H9 (cell line): Measurements from ENCODE around the gene GBP7. TPM values are rescaled to one million over a fixed set of nuclear protein-coding genes. Genes with fewer than 3 reads are reported as not detected.

ENCODE experiments used
- DNase-seq: peaks from one replicate; pipeline ENCODE4 v3.0.0-alpha.2; 2017
- H2AFZ ChIP-seq: one replicate; pipeline ENCODE4 v1.6.1; 2013; ENCODE audit warnings: mild to moderate bottlenecking, low read length, control low read depth, moderate library complexity
- H2AK5ac ChIP-seq: 2 replicates; pipeline ENCODE4 v1.6.1; 2013; ENCODE audit warnings: low read length, control low read depth, mixed read lengths; ENCODE audit not compliant: insufficient read length
- H2BK120ac ChIP-seq: one replicate; pipeline ENCODE4 v1.6.1; 2013; ENCODE audit warnings: low read depth, mild to moderate bottlenecking, low read length, control low read depth, inconsistent platforms; ENCODE audit not compliant: poor library complexity, severe bottlenecking
- H2BK12ac ChIP-seq: 2 replicates; pipeline ENCODE4 v1.6.1; 2013; ENCODE audit warnings: low read length, control low read depth, mixed read lengths, low read depth; ENCODE audit not compliant: insufficient read length
- H2BK15ac ChIP-seq: 2 replicates; pipeline ENCODE4 v1.6.1; 2013; ENCODE audit warnings: low read depth, low read length, control low read depth
- H2BK20ac ChIP-seq: one replicate; pipeline ENCODE4 v1.6.1; 2013; ENCODE audit warnings: low read depth, mild to moderate bottlenecking, low read length, control low read depth, inconsistent platforms; ENCODE audit not compliant: poor library complexity, severe bottlenecking
- H2BK5ac ChIP-seq: 2 replicates; pipeline ENCODE4 v1.6.1; 2013; ENCODE audit warnings: low read length, control low read depth, mixed read lengths; ENCODE audit not compliant: insufficient read length
- H3K14ac ChIP-seq: 2 replicates; pipeline ENCODE4 v1.6.1; 2013; ENCODE audit warnings: low read length, control low read depth; ENCODE audit not compliant: insufficient read depth
- H3K18ac ChIP-seq: 2 replicates; pipeline ENCODE4 v1.6.1; 2013; ENCODE audit warnings: low read depth, mild to moderate bottlenecking, mixed read lengths, low read length, control low read depth; ENCODE audit not compliant: insufficient read length
- H3K23ac ChIP-seq: 2 replicates; pipeline ENCODE4 v1.6.1; 2013; ENCODE audit warnings: low read length, control low read depth, mixed read lengths, low read depth; ENCODE audit not compliant: insufficient read length
- H3K23me2 ChIP-seq: 2 replicates; pipeline ENCODE4 v1.6.1; 2013; ENCODE audit warnings: low read depth, mild to moderate bottlenecking, mixed read lengths, low read length, control low read depth; ENCODE audit not compliant: insufficient read length, poor library complexity, severe bottlenecking
- H3K27ac ChIP-seq: 2 replicates; pipeline ENCODE4 v1.5.1; 2013; ENCODE audit warnings: low read length, control low read depth, mixed read lengths, low read depth; ENCODE audit not compliant: insufficient read length
- H3K27me3 ChIP-seq: 2 replicates; pipeline ENCODE4 v1.6.1; 2013; ENCODE audit warnings: low read length, control low read depth, inconsistent platforms; ENCODE audit not compliant: insufficient read depth
- H3K4ac ChIP-seq: 2 replicates; pipeline ENCODE4 v1.6.1; 2013; ENCODE audit warnings: low read depth, mild to moderate bottlenecking, control low read depth, inconsistent platforms, low read length, moderate library complexity
- H3K4me1 ChIP-seq: 2 replicates; pipeline ENCODE4 v1.6.1; 2013; ENCODE audit warnings: low read length, control low read depth, inconsistent platforms; ENCODE audit not compliant: insufficient read depth
- H3K4me2 ChIP-seq: 2 replicates; pipeline ENCODE4 v1.6.1; 2013; ENCODE audit warnings: low read length, control low read depth, mixed read lengths; ENCODE audit not compliant: insufficient read length, insufficient read depth
- H3K56ac ChIP-seq: 2 replicates; pipeline ENCODE4 v1.6.1; 2013; ENCODE audit warnings: low read depth, mild to moderate bottlenecking, mixed read lengths, low read length, control low read depth; ENCODE audit not compliant: insufficient read length
- H3K79me1 ChIP-seq: 2 replicates; pipeline ENCODE4 v1.6.1; 2013; ENCODE audit warnings: low read depth, mild to moderate bottlenecking, moderate library complexity, low read length, control low read depth, inconsistent platforms; ENCODE audit not compliant: insufficient read depth, poor library complexity, severe bottlenecking
- H3K79me2 ChIP-seq: 2 replicates; pipeline ENCODE4 v1.6.1; 2013; ENCODE audit warnings: low read length, control low read depth, inconsistent platforms; ENCODE audit not compliant: insufficient read depth
- H3K9ac ChIP-seq: 2 replicates; pipeline ENCODE4 v1.6.1; 2013; ENCODE audit warnings: low read length, control low read depth, mixed read lengths; ENCODE audit not compliant: insufficient read length; ENCODE audit errors: extremely low read depth
- H3K9me3 ChIP-seq: one replicate; pipeline ENCODE4 v1.6.1; 2013; ENCODE audit warnings: low read depth, low read length, inconsistent platforms; ENCODE audit not compliant: control insufficient read depth
- H3T11ph ChIP-seq: one replicate; pipeline ENCODE4 v1.6.1; 2013; ENCODE audit warnings: mild to moderate bottlenecking, low read length, control low read depth, inconsistent platforms
- H4K20me1 ChIP-seq: one replicate; pipeline ENCODE4 v1.6.1; 2013; ENCODE audit not compliant: control insufficient read depth, insufficient read length, insufficient read depth
- H4K5ac ChIP-seq: 2 replicates; pipeline ENCODE4 v1.6.1; 2013; ENCODE audit warnings: low read depth, mild to moderate bottlenecking, mixed read lengths, low read length, control low read depth; ENCODE audit not compliant: insufficient read length
- H4K8ac ChIP-seq: replicated peaks from 2 replicates; pipeline ENCODE4 v1.6.1; 2013; ENCODE audit warnings: low read length, control low read depth, mixed read lengths, low read depth; ENCODE audit not compliant: insufficient read length
- H4K91ac ChIP-seq: 2 replicates; pipeline ENCODE4 v1.6.1; 2013; ENCODE audit warnings: low read depth, mild to moderate bottlenecking, moderate library complexity, mixed read lengths, low read length, control low read depth; ENCODE audit not compliant: insufficient read length
- H3K27ac Mint-ChIP-seq, 3 experiments: 2 replicates in 2 of 3; 3 replicates in 1 of 3; pipeline ENCODE4 v1.8.0; 2020 to 2021; ENCODE audit warnings: mixed read lengths in 3 of 3, mild to moderate bottlenecking in 1 of 3, moderate library complexity in 1 of 3
- H3K27me3 Mint-ChIP-seq: 2 replicates; pipeline ENCODE4 v1.8.0; 2021; ENCODE audit warnings: low read depth, mild to moderate bottlenecking, moderate library complexity, mixed read lengths
- H3K36me3 Mint-ChIP-seq, 3 experiments: 2 replicates in 2 of 3; 3 replicates in 1 of 3; pipeline ENCODE4 v1.8.0; 2020 to 2021; ENCODE audit warnings: low read depth in 3 of 3, mixed read lengths in 3 of 3; ENCODE audit not compliant: insufficient read depth in 1 of 3
- H3K4me1 Mint-ChIP-seq, 2 experiments: 2 replicates each; pipeline ENCODE4 v1.8.0; 2020; ENCODE audit warnings: mixed read lengths in 2 of 2
- H3K4me3 Mint-ChIP-seq, 2 experiments: 2 replicates in 1 of 2; 3 replicates in 1 of 2; pipeline ENCODE4 v1.8.0; 2020 to 2021; ENCODE audit warnings: mild to moderate bottlenecking in 2 of 2, mixed read lengths in 2 of 2, moderate library complexity in 1 of 2
- H3K9me3 Mint-ChIP-seq, 2 experiments: 2 replicates in 1 of 2; 3 replicates in 1 of 2; pipeline ENCODE4 v1.8.0; 2020; ENCODE audit warnings: mild to moderate bottlenecking in 2 of 2, mixed read lengths in 2 of 2, moderate library complexity in 1 of 2
- CTCF ChIP-seq: fragments of 200-600 bp; sonication (generic); conservative IDR thresholded peaks from 3 replicates; pipeline ENCODE4 v1.8.0; 2021; ENCODE audit warnings: antibody characterized with exemption, mild to moderate bottlenecking
- WGBS: extraction: QIAGEN DNeasy Blood & Tissue Kit; methylation state at CpG from one replicate; pipeline ENCODE4 v1.1.7; 2013; ENCODE audit warnings: missing lambda C conversion rate, low lambda C conversion rate, mixed read lengths; ENCODE audit not compliant: insufficient read length; ENCODE audit errors: extremely low coverage; 5-methylcytosine and 5-hydroxymethylcytosine counted together
- total RNA-seq: library from RNA; stranded (reverse); gene quantifications from 2 replicates; pipeline ENCODE4 v1.2.1, GENCODE V29; 2021

The GBP7 gene
- total RNA-seq, 1 experiment from 2014 or later: not detected

GRCh38 chr1:89104147-89104546 lies 71.7 kb downstream of the GBP7 start:
- no peak for DNase-seq

More at GRCh38 chr1:89104147-89104546, 71.7 kb downstream of the GBP7 start:
- Mint-ChIP-seq H3K27ac (no peak overlapping the region), H3K27me3 (no peaks in the 10 kb centered on the region), H3K9me3 (peaks cover 0 to 2% of the 10 kb centered on the region in 2 experiments; a peak in 3 of 5 replicates), H3K4me3 (no peak overlapping the region), H3K4me1 (peaks cover 9 to 13% of the 10 kb centered on the region in 2 experiments), H3K36me3 (peaks cover 0 to 2% (median 0%) of the 10 kb centered on the region in 3 experiments; a peak in 1 of 7 replicates)
- no peaks in the 10 kb centered on the region for H3K79me2 ChIP-seq
- no peak overlapping the region for H2BK12ac ChIP-seq
- no peaks in the 10 kb centered on the region for H3K79me1 ChIP-seq
- no peak overlapping the region for H2BK5ac ChIP-seq
- H2AFZ ChIP-seq: no peak overlapping the region
- H3K27ac ChIP-seq: no peak overlapping the region
- H3K4ac ChIP-seq: no peak overlapping the region
- H4K91ac ChIP-seq: no peak overlapping the region
- H3T11ph ChIP-seq: no peak overlapping the region
- H4K8ac ChIP-seq: no peak overlapping the region
- H2BK15ac ChIP-seq: no peak overlapping the region
- no peak overlapping the region for H3K23ac ChIP-seq
- H3K9me3 ChIP-seq: no peaks in the 10 kb centered on the region
- no peak for TF ChIP-seq CTCF
- H3K4me2 ChIP-seq: no peak overlapping the region
- no peaks in the 10 kb centered on the region for H3K4me1 ChIP-seq
- no peak overlapping the region for H3K18ac ChIP-seq
- no peak overlapping the region for H3K9ac ChIP-seq
- H3K56ac ChIP-seq: no peak overlapping the region
- no peak overlapping the region for H4K5ac ChIP-seq
- H4K20me1 ChIP-seq: no peaks in the 10 kb centered on the region
- no CpG with 5 or more reads among the region's 2 CpGs for WGBS
- H3K23me2 ChIP-seq: no peaks in the 10 kb centered on the region
- no peak overlapping the region for H2AK5ac ChIP-seq
- no peak overlapping the region for H2BK120ac ChIP-seq
- no peaks in the 10 kb centered on the region for H3K27me3 ChIP-seq
- H3K14ac ChIP-seq: no peak overlapping the region
- no peak overlapping the region for H2BK20ac ChIP-seq
